Fibroblast of the aortic adventitia (primary cell): ENCODE results near the gene COQ7. TPM values are rescaled to one million over a fixed set of nuclear protein-coding genes. Genes with fewer than 3 reads are reported as not detected.

ENCODE experiments used
- DNase-seq: peaks from one replicate; pipeline ENCODE4 v3.0.0-alpha.2; 2010; ENCODE audit warnings: low read depth
- H3K4me3 ChIP-seq: 2 replicates; pipeline ENCODE4 v1.5.1; 2011; ENCODE audit warnings: low read depth, mild to moderate bottlenecking, control low read depth, low read length, moderate library complexity
- total RNA-seq: library from RNA; depleted of rRNA; stranded (reverse); fragments of >200 nt; gene quantifications from 2 replicates; pipeline ENCODE4 v1.2.3, GENCODE V29; 2012; ENCODE audit warnings: low replicate concordance
- TF ChIP-seq, protein P1 (sequence below): IDR thresholded peaks from 2 replicates; pipeline ENCODE4 v1.5.1; 2011; ENCODE audit warnings: mild to moderate bottlenecking, low read length, control low read depth, inconsistent platforms; ENCODE audit not compliant: insufficient read depth

The COQ7 gene
- total RNA-seq, 1 donor, result 12.7 TPM

DNA sequence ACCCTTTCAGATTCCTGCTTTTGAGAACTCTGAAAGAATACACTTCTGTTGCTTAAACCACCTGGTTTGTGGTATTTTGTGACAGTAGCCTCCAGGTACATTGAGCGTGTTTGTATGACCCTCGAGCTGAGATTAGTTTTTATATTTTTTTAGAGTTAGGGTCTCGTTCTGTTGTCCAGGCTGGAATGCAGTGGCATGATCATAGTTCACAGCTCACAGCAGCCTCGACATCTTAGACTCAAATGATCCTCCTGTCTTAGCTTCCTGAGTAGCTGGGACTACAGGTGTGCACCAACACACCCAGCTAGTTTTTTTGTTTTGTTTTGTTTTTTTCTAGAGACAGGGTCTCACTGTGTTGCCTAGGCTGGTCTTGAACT lies 41.9 kb downstream of the COQ7 start:
- H3K4me3 ChIP-seq, result no peak overlapping the region
- TF ChIP-seq, protein P1, sequence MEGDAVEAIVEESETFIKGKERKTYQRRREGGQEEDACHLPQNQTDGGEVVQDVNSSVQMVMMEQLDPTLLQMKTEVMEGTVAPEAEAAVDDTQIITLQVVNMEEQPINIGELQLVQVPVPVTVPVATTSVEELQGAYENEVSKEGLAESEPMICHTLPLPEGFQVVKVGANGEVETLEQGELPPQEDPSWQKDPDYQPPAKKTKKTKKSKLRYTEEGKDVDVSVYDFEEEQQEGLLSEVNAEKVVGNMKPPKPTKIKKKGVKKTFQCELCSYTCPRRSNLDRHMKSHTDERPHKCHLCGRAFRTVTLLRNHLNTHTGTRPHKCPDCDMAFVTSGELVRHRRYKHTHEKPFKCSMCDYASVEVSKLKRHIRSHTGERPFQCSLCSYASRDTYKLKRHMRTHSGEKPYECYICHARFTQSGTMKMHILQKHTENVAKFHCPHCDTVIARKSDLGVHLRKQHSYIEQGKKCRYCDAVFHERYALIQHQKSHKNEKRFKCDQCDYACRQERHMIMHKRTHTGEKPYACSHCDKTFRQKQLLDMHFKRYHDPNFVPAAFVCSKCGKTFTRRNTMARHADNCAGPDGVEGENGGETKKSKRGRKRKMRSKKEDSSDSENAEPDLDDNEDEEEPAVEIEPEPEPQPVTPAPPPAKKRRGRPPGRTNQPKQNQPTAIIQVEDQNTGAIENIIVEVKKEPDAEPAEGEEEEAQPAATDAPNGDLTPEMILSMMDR, result no peak
- no peak for DNase-seq

DNA sequence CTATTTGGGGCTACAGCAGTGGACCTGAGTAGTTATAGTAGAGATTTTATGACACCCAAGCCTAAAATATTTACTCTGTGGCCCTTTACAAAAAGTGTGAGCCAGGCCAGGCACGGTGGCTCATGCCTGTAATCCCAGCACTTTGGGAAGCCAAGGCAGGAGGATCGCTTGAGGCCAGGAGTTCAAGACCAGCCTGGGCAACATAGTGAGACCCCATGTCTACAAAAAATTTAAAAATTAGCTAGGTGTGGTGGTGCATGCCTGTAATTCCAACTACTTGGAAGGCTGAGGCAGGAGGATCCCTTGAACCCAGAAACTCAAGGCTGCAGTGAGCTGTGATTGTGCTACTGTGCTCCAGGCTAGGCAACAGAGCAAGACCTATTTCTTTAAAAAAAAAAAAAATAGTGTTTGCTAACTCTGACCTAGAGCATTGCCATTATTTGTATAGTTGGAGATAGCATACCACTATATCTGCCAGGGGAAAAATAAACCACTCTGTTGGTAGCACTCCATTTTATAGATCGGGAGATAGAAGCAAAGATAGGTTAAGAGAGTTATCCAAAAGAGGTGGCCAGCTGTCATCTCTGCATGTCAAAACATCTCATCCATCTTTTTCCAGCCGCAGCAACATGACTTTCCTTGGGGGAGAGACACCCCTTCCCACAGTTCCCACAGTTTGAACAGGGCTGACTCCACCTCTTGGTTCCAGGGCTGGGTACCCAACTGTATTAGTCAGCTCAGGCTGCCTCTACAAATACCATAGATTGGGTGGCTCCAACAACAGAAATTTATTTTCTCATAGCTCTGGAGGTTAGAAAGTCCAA lies 43.3 kb downstream of the COQ7 start:
- DNase-seq, result no peak
- no peak overlapping the region for H3K4me3 ChIP-seq
- TF ChIP-seq, protein P1, result no peak

DNA sequence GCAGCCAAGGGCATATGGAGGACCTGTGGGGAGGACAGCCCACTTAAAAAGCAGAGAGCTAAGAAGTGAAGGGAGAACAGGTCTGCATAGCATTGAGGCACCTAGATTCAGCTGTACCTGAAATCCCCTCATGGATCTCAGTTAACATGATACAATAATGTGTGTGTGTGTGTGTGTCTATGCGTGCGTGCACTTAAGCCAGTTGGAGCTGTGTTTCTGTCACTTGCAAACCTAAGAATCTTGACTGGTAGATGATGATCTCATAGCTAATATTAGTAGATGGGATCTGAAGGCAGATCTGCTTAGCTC lies 44.6 kb downstream of the COQ7 start:
- TF ChIP-seq, protein P1, result no peak
- no peak for DNase-seq
- H3K4me3 ChIP-seq, result no peak overlapping the region

DNA sequence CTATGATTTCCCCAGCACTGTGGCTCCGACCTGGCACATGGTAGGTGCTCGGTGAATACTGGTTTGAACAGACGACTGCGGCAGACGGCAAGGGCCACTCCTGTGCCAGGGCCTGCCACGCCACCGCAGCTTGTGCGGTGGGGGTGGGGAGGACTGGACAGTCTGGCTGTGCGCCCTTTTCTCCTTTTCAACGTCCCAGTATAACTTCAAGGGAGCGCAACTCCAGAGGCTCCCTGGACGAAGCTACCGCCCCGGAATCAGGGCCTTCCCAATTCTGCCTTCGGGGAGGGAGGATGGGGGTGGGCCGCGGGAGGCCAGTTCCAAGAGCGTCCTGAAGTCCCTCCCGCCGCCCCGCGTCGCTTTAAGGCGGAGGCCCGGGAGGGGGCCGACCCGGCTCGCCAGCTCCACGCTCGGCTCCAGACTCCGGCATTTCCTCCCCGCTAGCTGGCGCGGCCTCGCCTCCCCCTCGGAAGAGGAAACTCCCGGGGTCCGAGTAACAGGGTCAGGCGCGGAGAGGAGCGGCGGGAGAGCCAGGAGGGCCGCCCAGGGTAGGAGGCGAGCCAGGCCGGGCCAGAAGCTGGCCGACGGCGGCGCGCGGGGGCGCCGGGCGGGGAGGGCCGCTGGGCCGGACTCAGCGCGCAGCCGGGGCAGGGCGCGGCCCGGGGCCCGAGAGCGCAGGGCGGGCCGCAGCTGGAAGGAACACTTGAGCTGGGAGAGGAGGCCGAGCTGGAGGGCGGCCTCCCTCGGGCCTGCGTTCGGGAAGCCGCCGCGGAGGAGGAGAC lies 46.4 kb downstream of the COQ7 start, which contains the start of gene ITPRIPL2:
Gene ITPRIPL2 (plus strand): TSS at position 388 of the 782 bp plus-strand sequence. CDS start 498 bp downstream, outside the sequence.
- peak; percentile 91 for DNase-seq
- TF ChIP-seq, protein P1, result no peak
- H3K4me3 ChIP-seq, result peak within 1 kb of the TSS; percentile 80

DNA sequence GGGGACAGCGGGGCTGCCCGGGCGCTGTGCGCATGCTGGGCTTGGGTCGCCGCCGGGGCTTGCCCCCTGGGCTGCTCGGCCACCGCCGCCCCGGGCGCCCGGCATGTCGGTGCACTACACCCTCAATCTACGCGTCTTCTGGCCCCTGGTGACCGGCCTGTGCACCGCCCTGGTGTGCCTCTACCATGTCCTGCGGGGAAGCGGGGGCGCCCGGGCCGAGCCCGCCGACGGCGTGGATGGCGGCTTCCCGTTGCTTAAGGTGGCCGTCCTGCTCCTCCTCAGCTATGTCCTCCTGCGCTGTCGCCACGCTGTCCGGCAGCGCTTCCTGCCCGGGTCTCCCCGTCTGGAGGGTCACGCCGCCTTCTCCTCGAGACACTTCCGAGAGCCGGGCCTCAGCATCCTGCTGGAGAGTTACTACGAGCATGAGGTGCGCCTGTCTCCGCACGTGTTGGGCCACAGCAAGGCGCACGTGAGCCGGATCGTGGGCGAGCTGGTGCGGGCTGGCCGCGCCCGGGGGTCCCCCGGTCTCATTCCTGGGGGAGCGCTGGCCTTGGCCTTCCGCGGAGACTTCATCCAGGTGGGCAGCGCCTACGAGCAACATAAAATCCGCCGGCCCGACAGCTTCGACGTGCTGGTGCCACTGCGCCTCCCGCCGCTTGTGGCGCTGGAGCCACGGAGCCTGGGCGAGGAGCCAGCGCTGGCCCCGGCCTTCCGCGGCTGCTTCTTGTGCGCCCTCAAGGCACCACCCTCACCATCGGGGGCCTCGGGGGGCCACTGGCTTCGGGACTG lies 47.1 kb downstream of the COQ7 start:
- TF ChIP-seq, protein P1, result peak; percentile 34
- peak overlapping the region; percentile 80 for H3K4me3 ChIP-seq
- DNase-seq, result peak; percentile 65

DNA sequence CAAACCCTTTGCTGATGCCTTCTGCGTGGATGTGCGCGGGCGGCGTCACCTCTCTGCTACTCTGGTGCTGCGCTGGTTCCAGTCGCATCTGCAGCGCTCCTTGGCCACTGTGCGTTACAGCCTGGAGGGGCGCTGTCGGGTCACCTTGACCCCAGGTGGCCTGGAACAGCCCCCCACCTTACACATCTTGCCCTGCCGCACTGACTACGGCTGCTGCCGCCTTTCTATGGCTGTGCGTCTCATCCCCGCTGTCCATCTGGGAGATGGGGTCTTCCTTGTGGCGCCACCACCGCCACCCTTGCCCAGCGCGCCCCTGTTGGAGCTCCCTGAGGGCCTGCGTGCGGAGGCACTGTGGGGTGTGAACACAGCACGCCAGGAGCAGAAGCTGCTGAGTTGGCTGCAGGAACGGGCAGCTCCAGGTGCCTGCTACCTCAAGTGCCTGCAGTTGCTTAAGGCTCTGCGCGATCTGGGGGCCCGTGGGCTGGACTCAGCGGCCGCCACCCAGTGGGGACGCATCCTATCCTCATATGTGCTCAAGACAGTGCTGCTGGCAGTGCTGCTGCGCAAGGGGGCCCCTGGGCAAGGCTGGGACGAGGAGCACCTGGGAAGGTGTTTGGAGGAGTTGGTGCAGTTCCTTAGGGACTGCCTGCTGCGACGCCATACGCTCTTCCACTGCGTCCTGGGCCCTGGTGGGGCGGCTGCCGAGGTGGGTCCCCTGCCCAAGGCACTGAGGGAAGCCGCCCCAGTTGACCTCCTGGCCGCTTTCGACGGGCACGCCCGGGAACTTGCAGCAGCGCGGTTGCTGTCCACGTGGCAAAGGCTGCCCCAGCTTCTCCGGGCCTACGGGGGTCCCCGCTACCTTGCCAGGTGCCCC lies 48.0 kb downstream of the COQ7 start:
- no peak for DNase-seq
- H3K4me3 ChIP-seq, result peak overlapping the region; percentile 80
- TF ChIP-seq, protein P1, result peak; percentile 33
